ENCODE results near the gene NID1. TPM values are rescaled to one million over a fixed set of nuclear protein-coding genes. Genes with fewer than 3 reads are reported as not detected.
"Not testable (repeated sequence)": the region's sequence is repeated elsewhere in the genome, so short reads cannot be mapped to it uniquely, and the experiment has no call there.

Gene NID1
- total and polyA plus RNA-seq, 8 donors = 3.6 to 28.2 (median 8.7) TPM

DNA sequence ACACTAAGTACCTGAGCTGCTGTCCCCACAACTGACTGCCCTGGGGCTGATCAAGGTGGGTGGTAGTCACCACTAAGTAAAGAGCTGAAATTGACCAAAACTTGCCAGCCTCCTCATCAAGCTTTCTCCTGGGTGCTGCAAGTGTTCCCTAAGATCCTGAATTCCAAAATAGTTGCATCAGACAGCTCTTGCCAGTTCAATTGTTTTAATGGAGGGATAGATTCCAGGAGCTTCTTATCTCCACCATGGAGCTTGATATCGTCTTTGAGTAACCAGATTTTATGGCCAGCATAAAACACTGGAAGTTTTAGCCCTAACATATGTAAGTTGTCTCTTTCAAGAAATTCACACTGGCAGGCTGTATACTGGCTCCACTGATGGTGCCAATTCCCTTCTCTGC lies 90.3 kb downstream of the NID1 start:
- 38 to 61% methylated on average over 1 of the region's 1 CpG for WGBS, 2 donors
- Histone ChIP-seq H3K4me1 (no peaks in the 10 kb centered on the region), H3K4me3 (no peak overlapping the region), H3K27ac (no peak overlapping the region), H3K36me3 (no peaks in the 10 kb centered on the region), H3K27me3 (no peaks in the 10 kb centered on the region), H3K9me3 (no peaks in the 10 kb centered on the region)
- intact Hi-C loops (cut with DNase I) = no loop called here
- DNase-seq (no peak), FAIRE-seq (no peak), ATAC-seq (no peak)
- TF ChIP-seq, protein P1, sequence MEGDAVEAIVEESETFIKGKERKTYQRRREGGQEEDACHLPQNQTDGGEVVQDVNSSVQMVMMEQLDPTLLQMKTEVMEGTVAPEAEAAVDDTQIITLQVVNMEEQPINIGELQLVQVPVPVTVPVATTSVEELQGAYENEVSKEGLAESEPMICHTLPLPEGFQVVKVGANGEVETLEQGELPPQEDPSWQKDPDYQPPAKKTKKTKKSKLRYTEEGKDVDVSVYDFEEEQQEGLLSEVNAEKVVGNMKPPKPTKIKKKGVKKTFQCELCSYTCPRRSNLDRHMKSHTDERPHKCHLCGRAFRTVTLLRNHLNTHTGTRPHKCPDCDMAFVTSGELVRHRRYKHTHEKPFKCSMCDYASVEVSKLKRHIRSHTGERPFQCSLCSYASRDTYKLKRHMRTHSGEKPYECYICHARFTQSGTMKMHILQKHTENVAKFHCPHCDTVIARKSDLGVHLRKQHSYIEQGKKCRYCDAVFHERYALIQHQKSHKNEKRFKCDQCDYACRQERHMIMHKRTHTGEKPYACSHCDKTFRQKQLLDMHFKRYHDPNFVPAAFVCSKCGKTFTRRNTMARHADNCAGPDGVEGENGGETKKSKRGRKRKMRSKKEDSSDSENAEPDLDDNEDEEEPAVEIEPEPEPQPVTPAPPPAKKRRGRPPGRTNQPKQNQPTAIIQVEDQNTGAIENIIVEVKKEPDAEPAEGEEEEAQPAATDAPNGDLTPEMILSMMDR (IDR thresholded peaks at IDR 0.05) = no peak

DNA sequence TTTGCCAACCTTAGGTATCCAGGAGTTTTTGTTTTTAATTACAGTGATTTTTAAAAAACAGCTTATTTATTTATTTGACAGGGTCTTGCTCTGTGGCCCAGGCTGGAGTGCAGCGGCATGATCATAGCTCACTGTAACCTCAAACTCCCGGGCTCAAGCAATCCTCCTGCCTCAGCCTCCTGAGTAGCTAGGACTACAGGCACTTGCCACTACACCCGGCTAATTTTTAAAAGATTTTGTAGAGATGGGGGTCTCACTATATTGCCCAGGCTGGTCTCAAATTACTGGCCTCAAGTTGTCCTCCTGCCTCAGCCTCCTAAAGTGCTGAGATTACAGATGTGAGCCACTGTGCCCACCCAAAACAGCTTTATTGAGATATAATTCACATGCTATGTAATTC lies 92.2 kb downstream of the NID1 start:
- not testable (repeated sequence) for H3K4me3 ChIP-seq
- WGBS, 2 donors = 85 to 89% methylated on average over 3 of the region's 3 CpGs

DNA sequence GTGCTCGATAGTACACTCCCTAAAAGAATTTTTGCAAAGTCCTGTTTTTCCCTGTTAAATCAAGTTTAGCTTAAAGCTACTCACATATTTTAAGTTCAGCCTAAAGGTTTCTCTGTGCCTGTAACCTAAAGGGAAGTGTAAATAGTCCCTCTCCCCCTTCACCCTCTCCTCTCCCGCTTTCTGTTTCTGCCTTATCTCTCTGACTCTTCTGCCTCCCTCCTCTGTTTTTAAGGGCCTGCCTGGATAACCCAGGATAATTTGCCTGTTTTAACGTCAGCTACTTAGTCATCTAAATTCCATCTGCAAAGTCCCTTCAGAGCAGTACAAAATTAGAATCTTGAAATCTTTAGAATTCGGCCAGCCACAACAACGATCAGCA lies 92.6 kb downstream of the NID1 start:
- intact Hi-C loops (cut with DNase I) = no loop called here
- Histone ChIP-seq H3K27me3 (no peaks in the 10 kb centered on the region), H3K4me3 (peak overlapping the region in 2 of 4 donors; percentile 3 to 41), H3K36me3 (no peaks in the 10 kb centered on the region), H3K9me3 (no peaks in the 10 kb centered on the region), H3K27ac (peak overlapping the region in 3 of 4 donors; percentile 29 to 76 (median 68)), H3K4me1 (no peaks in the 10 kb centered on the region)
- TF ChIP-seq, protein P1 (IDR thresholded peaks at IDR 0.05) = no peak
- no peak for DNase-seq
- 50 to 62% methylated on average over 5 of the region's 5 CpGs for WGBS, 2 donors
- ATAC-seq = peak in 3 of 4 donors; percentile 36 to 64 (median 53)
- no peak for FAIRE-seq

More for the DNA sequence above, 92.2 kb downstream of the NID1 start:
- FAIRE-seq; intact Hi-C loops (cut with DNase I); H3K36me3 ChIP-seq; H3K4me1 ChIP-seq; DNase-seq; H3K9me3 ChIP-seq; H3K27me3 ChIP-seq; ATAC-seq: not testable (repeated sequence)
- peak overlapping the region in 2 of 4 donors; percentile 68 to 76 for H3K27ac ChIP-seq

DNA sequence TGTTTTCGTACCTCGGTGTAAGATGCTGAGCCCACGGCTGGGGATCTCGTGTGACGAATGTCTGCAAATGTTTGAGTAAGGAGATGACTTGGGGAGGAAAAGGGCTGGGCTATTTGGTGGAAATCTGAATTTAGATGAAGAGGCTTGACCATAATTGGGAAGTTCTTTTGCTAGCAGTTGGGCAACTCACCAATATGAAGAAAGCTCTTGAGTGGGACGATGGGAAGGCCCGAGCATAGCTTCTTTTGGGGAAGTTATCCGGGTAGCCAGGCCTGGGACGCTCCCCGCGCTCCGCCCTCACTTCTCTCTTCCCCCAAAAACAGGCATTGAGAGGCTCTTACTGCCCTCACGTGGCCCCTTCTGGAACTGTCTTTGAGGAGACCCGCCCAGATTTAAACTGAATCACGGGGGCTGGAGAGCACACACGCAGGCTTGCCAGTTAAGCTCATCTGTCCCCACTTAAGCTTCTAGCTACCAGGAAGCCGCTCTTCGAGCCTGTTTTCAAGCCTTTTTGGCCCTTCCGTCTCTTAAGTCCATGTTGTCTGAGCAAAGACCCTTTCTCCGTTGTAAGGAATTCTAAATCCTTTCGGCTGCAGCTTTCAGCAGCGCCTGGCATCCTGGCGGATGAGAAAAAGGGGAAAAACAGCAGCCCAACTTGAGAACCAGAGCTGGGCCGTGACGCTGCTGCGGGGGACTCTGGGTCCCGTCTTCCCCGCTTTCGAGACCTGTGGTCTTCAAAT lies 93.1 kb downstream of the NID1 start:
- DNase-seq (peak; percentile 60 to 83 (median 78)), ATAC-seq (peak; percentile 85 to 98 (median 97)), FAIRE-seq (peak; percentile 53)
- intact Hi-C loops (cut with DNase I) = no loop called here
- no peaks in the 10 kb centered on the region for H3K4me1 ChIP-seq
- TF ChIP-seq, protein P1 (IDR thresholded peaks at IDR 0.05) = peak; percentile 34 to 73 (median 68)
- WGBS, 2 donors = 7 to 10% methylated on average over 29 of the region's 29 CpGs
- H3K27me3 ChIP-seq = no peaks in the 10 kb centered on the region
- peak overlapping the region in 3 of 4 donors; percentile 29 to 76 (median 68) for H3K27ac ChIP-seq
- H3K4me3 ChIP-seq = peak overlapping the region in 2 of 4 donors; percentile 3 to 41
- no peaks in the 10 kb centered on the region for H3K36me3 ChIP-seq
- no peaks in the 10 kb centered on the region for H3K9me3 ChIP-seq

DNA sequence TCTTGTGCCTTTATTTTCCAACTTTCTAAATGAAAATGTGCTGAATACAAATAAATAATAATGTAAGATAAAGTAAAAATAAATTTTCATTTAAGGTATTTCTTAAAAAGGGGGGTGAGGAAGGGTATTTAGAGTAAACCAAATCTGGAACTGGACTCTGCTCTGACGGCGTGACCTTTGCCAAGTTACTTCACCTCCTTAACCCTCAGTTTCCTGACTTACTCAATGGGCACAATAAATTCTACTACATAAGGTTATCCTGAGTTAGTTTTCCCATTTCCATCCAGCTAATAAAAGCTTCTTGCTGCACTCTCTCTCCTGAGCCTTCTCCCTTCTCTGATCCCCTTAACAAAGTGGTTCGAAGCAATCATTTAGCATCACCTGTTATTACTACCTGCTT lies 93.9 kb downstream of the NID1 start:
- Histone ChIP-seq H3K27ac (no peak overlapping the region), H3K36me3 (no peaks in the 10 kb centered on the region), H3K27me3 (no peaks in the 10 kb centered on the region), H3K4me3 (no peak overlapping the region), H3K4me1 (no peaks in the 10 kb centered on the region), H3K9me3 (no peaks in the 10 kb centered on the region)
- DNase-seq (no peak), ATAC-seq (no peak), FAIRE-seq (no peak)
- intact Hi-C loops (cut with DNase I) = no loop called here
- 67 to 72% methylated on average over 3 of the region's 3 CpGs for WGBS, 2 donors
- TF ChIP-seq, protein P1 (IDR thresholded peaks at IDR 0.05) = no peak

Data from pancreas (tissue), 10 donors.